Measurements from ENCODE around the gene ATP13A3.

Gene ATP13A3

DNA sequence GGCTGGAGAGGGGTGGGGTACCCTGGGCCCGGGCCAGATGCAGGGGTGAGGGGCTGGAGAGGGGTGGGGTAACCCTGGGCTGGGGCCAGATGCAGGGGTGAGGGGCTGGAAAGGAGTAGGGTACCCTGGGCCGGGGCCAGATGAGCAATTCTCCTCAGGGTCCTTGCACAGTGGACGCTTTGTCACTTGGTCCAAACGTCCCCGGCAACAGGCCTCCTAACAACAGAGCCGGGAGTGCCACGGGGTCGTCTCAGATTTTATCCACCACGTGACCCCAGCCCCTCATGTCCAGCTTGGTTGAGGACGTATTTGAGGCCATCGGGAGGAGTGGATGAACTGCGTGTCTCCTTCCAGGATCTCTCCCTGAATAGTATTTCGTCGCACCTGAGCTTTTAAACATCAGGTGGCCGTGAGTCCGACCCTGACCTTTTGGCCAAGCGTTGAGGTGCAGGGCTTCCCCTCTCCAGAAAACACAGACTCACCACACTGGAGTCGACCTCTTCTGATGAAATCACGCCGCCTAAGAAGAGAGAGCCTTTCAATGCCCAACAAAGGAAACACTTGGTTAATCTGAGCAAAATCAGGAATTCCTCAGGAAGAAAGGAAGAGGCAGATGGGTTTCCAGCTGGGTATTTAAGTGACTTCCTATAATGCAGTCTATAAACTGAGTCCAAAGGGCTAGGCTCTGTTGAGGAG, 104.5 kb downstream of the ATP13A3 start:
- no peaks in the 10 kb centered on the region; the same call in 1 of the 2 replicates for H3K27me3 ChIP-seq (replicated peaks; ENCODE audit: control insufficient read depth, insufficient read depth, low read length)
- no peak overlapping the region for H3K4me3 ChIP-seq (replicated peaks; ENCODE audit: low read depth, low read length)
- TF ChIP-seq, protein P1, sequence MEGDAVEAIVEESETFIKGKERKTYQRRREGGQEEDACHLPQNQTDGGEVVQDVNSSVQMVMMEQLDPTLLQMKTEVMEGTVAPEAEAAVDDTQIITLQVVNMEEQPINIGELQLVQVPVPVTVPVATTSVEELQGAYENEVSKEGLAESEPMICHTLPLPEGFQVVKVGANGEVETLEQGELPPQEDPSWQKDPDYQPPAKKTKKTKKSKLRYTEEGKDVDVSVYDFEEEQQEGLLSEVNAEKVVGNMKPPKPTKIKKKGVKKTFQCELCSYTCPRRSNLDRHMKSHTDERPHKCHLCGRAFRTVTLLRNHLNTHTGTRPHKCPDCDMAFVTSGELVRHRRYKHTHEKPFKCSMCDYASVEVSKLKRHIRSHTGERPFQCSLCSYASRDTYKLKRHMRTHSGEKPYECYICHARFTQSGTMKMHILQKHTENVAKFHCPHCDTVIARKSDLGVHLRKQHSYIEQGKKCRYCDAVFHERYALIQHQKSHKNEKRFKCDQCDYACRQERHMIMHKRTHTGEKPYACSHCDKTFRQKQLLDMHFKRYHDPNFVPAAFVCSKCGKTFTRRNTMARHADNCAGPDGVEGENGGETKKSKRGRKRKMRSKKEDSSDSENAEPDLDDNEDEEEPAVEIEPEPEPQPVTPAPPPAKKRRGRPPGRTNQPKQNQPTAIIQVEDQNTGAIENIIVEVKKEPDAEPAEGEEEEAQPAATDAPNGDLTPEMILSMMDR (IDR thresholded peaks at IDR 0.05; ENCODE audit: insufficient read depth, low read length, poor library complexity, severe bottlenecking) = no peak

DNA sequence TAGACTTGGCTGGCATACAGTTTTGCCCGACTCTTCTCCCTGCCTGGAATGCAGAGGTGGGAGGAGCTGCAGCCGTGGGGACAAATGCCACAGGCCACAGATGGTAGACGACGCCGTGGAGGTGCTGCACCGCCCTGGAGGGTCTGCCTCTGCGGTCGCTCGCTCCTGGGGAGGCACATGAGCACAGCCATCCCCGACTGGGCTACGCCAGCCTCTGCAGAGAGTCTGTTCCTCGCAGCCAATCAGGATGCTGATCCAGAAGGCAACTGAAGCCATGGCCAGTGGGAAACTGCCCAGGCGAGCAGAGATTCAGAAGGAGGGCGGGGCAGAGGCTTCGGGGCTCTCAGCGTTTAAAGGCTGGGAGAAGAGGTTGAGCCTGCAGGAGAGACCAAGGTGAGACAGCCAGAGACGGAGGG, 105.3 kb downstream of the ATP13A3 start:
- no peak for DNase-seq (ENCODE audit: extremely low read depth, insufficient read length)
- TF ChIP-seq, protein P1 (IDR thresholded peaks at IDR 0.05; ENCODE audit: insufficient read depth, low read length, poor library complexity, severe bottlenecking) = no peak
- Histone ChIP-seq H3K4me3 (replicated peaks; ENCODE audit: low read depth, low read length) (no peak overlapping the region), H3K36me3 (ENCODE audit: control insufficient read depth, insufficient read depth, low read length) (no peaks in the 10 kb centered on the region), H3K27me3 (replicated peaks; ENCODE audit: control insufficient read depth, insufficient read depth, low read length) (no peaks in the 10 kb centered on the region; the same call in 1 of the 2 replicates)

More for the DNA sequence above, 104.5 kb downstream of the ATP13A3 start:
- H3K36me3 ChIP-seq (ENCODE audit: control insufficient read depth, insufficient read depth, low read length) = no peaks in the 10 kb centered on the region
- DNase-seq (ENCODE audit: extremely low read depth, insufficient read length) = no peak

DNA sequence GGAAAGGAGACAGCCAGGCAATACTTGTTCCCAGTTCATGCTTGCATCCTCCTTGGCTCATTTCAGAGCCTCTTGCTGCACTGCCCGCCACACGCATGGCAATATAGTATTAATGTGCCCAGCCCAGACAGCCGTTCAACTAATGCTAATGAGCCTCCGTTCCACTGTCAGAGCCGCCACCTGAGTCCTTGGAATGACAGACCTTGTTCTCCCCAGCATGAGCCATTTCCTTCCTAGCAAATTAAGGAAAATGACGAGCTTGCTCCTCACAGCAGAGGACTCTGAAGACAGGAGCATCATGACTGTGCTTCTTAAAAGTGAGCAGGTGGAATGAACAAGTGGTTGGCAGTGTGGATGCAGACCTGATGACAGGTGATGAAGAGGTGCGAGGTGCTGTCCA, 106.5 kb downstream of the ATP13A3 start:
- H3K36me3 ChIP-seq (ENCODE audit: control insufficient read depth, insufficient read depth, low read length) = no peaks in the 10 kb centered on the region
- no peaks in the 10 kb centered on the region; the same call in 1 of the 2 replicates for H3K27me3 ChIP-seq (replicated peaks; ENCODE audit: control insufficient read depth, insufficient read depth, low read length)
- no peak for DNase-seq (ENCODE audit: extremely low read depth, insufficient read length)
- TF ChIP-seq, protein P1 (IDR thresholded peaks at IDR 0.05; ENCODE audit: insufficient read depth, low read length, poor library complexity, severe bottlenecking) = no peak
- no peak overlapping the region for H3K4me3 ChIP-seq (replicated peaks; ENCODE audit: low read depth, low read length)

DNA sequence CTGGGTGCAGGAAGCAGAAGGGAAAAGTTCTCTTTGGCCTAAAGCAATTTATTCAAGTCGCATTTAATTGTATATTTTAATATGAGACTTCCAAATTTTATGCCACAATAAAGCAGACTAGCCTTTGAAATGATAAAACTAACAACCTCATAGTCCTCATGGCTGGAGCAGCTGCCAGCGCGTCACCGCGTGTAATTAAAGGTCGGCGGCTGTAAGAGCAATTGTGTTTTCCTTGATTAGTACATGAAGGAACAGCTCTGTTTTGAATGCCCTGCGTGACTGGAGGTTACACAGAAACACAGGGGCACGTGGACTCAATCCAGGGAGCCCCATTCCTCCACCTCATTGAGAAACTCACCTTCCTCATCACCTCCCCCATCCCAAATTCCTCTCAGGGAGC, 107.2 kb downstream of the ATP13A3 start:
- Histone ChIP-seq H3K27me3 (replicated peaks; ENCODE audit: control insufficient read depth, insufficient read depth, low read length) (no peaks in the 10 kb centered on the region; the same call in 1 of the 2 replicates), H3K36me3 (ENCODE audit: control insufficient read depth, insufficient read depth, low read length) (no peaks in the 10 kb centered on the region), H3K4me3 (replicated peaks; ENCODE audit: low read depth, low read length) (no peak overlapping the region)
- DNase-seq (ENCODE audit: extremely low read depth, insufficient read length) = no peak
- TF ChIP-seq, protein P1 (IDR thresholded peaks at IDR 0.05; ENCODE audit: insufficient read depth, low read length, poor library complexity, severe bottlenecking) = no peak

DNA sequence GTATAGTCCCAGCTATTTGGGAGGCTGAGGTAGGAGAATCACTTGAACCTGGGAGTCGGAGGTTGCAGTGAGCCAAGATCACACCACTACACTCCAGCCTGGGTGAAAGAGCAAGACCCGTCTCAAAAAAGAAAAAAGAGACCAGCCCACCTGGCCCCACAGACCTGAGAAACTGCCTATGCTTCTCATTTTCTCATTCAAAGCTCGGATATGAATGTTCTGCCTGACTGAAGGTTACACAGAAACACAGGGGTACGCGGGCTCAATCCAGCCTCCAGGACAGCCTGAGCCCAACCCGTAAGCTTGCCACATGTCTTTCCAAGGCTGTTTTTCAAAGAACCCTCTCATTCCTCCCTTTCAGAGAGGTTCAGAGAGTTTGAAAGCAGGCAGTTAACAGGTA, 107.6 kb downstream of the ATP13A3 start:
- DNase-seq (ENCODE audit: extremely low read depth, insufficient read length) = no peak
- Histone ChIP-seq H3K36me3 (ENCODE audit: control insufficient read depth, insufficient read depth, low read length) (no peaks in the 10 kb centered on the region), H3K4me3 (replicated peaks; ENCODE audit: low read depth, low read length) (no peak overlapping the region), H3K27me3 (replicated peaks; ENCODE audit: control insufficient read depth, insufficient read depth, low read length) (no peaks in the 10 kb centered on the region; the same call in 1 of the 2 replicates)
- TF ChIP-seq, protein P1 (IDR thresholded peaks at IDR 0.05; ENCODE audit: insufficient read depth, low read length, poor library complexity, severe bottlenecking) = no peak

Data from GM06990 (cell line).